Hypothalamus (tissue), 51 donors: ENCODE results near the gene CEBPE.

Experiments
- DNase-seq, 51 donors: peaks; one replicate each; lab custom pipeline; 2025; lab: John Stamatoyannopoulos, UW

CEBPE gene

GRCh38 chr14:23085458-23085857 lies 33.6 kb downstream of the CEBPE start:
- DNase-seq: no peak

DNA sequence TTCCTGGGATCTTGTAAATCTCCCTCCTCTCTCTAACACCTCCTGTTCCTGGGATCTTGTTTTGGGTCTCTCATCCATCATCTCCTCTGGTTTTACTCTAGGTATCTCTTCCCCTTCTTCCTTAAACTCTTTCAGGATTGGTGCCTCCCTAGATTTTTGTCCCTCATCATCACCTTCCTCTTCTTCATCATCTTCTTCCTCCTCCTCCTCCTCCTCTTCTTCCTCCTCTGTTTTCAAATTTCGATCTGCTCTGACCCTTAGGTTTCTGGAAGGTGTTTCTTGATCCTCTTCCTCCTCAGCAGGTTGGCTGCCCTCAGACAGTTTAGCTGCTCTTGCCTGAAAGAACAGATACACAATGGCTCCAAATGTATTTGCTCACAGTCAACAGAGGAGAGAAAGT lies 38.6 kb downstream of the CEBPE start:
- no peak for DNase-seq

DNA sequence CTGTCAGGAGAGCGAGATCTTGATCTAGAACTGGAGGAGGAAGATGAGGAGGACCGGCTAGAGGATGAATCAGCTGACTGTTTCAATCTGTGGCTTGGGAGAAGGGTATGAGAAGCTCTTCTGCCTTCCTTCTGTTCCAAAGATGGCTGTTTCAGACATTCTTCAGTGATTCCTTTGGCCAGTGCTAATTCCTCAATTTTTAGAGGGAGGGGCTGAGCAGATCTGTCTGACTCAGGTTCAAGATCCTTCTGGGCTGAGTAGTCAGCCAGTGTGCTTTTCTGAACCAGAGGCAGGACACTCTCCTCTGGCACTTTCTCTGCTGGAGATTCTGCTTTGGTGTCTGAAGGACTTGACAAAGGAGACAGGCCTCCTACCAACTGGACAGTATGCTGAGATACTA lies 39.3 kb downstream of the CEBPE start:
- DNase-seq: no peak

DNA sequence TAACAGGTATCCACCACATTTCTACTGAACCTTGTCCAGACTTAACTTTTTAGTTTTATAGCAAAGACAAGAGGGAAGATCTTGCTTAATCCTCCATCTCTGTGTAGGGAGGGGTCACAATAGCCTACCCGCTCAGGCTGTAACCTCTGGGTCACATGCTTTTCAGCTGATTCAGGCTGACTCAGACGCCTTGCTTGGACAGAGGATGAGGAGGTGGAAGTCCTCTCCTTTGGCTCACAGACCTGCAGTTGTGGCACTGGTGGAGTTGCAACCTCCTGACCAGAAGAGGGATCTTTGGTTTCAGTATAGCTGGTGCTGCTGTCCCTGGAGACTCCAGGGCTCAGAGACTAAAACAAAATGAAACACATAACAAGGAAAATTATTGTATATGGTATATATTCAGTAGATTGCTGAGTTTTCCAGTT lies 40.4 kb downstream of the CEBPE start:
- DNase-seq: no peak

DNA sequence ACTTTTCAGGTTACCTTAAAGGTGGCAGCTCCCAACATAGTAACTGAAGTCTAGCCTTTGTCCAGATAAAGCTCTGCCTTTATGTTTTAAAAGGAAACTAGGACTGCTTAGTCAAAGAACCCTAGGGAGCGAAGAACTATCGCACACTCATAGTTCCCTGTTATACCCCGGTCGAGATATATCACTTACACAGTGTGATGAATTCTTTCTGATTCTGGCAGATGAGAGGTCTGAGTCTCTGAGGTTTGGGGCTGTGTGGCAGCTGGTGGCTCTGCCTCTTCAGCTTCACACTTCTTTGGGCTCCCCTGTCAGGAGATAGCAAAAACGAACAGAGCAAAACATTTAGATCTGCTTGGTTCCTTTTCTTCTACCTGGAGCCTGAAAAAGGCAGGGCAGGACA lies 41.1 kb downstream of the CEBPE start:
- no peak for DNase-seq

- no peak for DNase-seq
Measured at GRCh38 chr14:23076785-23077408, 42.2 kb downstream of the CEBPE start.

DNA sequence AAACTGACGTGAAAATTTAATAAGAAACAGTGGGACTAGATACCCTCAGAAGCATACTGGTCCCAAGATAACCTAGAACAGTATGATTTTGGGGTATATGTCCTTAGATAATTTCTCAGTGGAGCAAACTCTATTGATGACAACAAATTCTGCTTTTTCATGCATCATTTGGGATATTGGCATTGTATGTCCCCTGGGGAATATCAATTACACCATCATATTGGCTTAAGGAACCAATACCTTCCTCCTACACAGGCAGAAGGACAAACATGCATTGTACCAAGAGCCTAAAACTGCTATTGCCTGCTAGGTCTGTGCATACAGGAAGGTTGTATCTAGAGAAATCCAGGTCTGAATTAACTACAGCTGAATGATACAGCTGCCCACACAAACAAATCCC lies 44.1 kb downstream of the CEBPE start:
- no peak for DNase-seq

- DNase-seq: no peak
Measured at GRCh38 chr14:23071921-23072539, 47.0 kb downstream of the CEBPE start.

- DNase-seq: no peak
Measured at GRCh38 chr14:23071244-23071920, 47.7 kb downstream of the CEBPE start.

DNA sequence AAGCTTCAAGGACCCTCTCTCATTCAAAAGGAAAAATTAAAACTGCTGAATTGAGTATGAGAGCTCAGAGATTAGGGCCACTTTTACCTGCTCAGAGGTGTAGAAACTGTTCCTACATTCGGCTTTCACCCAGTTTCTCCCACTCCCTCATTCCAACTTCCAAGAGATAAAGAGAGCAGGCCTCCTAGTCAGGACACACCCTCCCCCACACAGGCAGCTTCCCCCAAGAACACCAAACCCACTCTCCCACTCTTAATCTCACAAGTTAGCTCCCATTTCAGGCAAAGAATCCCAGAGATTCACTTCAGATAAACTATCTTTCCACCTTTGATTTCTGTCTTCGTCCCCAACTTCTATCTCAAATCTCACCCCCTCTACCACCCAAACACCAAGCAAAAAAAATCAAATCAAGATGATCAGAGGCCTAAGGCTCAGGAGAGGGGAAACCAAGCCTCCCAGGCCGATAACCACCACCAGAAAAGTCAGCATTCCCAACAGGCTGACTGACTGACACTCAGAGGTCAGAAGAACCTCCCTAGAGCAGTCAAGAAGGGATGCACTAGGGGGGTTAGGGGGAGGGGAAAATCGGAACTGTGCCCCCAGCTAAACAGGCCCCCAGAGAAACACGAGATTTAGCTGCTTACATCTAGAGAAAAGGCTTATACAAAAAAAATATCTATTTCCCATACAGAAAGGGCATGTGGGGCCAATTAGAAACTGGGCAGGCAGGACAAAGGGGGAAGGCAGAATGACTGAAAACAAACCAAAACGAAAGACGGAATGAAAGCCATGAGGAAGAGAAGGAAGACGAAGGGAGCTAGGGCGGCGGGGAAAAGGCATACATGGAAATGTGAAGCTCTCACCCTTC lies 48.6 kb downstream of the CEBPE start:
- no peak for DNase-seq

- no peak for DNase-seq
Measured at GRCh38 chr14:23069413-23069806, 49.6 kb downstream of the CEBPE start.

GRCh38 chr14:23068789-23069412 lies 50.2 kb downstream of the CEBPE start:
- DNase-seq: no peak

- no peak for DNase-seq
Measured at GRCh38 chr14:23067847-23068788, 50.9 kb downstream of the CEBPE start.
